IMR-90 (cell line): ENCODE results near the gene PTPRK. TPM values are rescaled to one million over a fixed set of nuclear protein-coding genes. Genes with fewer than 3 reads are reported as not detected.

Source experiments
- ATAC-seq: fragments of 200-7000 bp; cut with Tn5 transposase; 2 replicates; pipeline ENCODE4 v1.9.1; 2020; ENCODE audit warnings: low read depth, mild to moderate bottlenecking, moderate library complexity
- BruUV-seq: library from RNA; stranded (reverse); fragments of 400-500 nt; replicated peaks from 2 replicates; lab custom pipeline; 2021; lab: Mats Ljungman, UMichigan
- CTCF ChIA-PET: fragments of 300-600 bp; formaldehyde crosslinking; extraction: SDS; loops from one replicate; lab custom pipeline; 2021; ENCODE audit warnings: antibody characterized with exemption; lab: Yijun Ruan, JAX
- POLR2A ChIA-PET: fragments of 300-600 bp; sonication (Branson Sonifier 250); formaldehyde crosslinking; loops from one replicate; lab custom pipeline; 2022; ENCODE audit warnings: antibody characterized with exemption; ENCODE audit not compliant: unreplicated experiment; lab: Charles Lee
- DNase-seq: peaks from one replicate; pipeline ENCODE4 v3.0.0; 2013
- H2AFZ ChIP-seq: replicated peaks from 2 replicates; pipeline ENCODE3; 2013; ENCODE audit warnings: low read length, mild to moderate bottlenecking; ENCODE audit not compliant: poor library complexity
- H2AK5ac ChIP-seq: 2 replicates; pipeline ENCODE4 v1.6.1; 2013; ENCODE audit warnings: low read depth, low read length, inconsistent platforms
- H2AK9ac ChIP-seq: replicated peaks from 2 replicates; pipeline ENCODE3; 2013; ENCODE audit warnings: mild to moderate bottlenecking, low read depth, low read length, moderate library complexity; ENCODE audit not compliant: poor library complexity
- H2BK120ac ChIP-seq: 2 replicates; pipeline ENCODE4 v1.6.1; 2013; ENCODE audit warnings: low read depth, low read length, inconsistent platforms
- H2BK15ac ChIP-seq: 3 replicates; pipeline ENCODE4 v1.6.1; 2013; ENCODE audit warnings: low read depth, low read length, inconsistent platforms
- H2BK20ac ChIP-seq: 2 replicates; pipeline ENCODE4 v1.6.1; 2013; ENCODE audit warnings: low read depth, mild to moderate bottlenecking, inconsistent platforms, low read length, moderate library complexity
- H2BK5ac ChIP-seq: 2 replicates; pipeline ENCODE4 v1.6.1; 2013; ENCODE audit warnings: mild to moderate bottlenecking, low read depth, low read length, inconsistent platforms; ENCODE audit not compliant: poor library complexity, severe bottlenecking
- H3K14ac ChIP-seq: replicated peaks from 2 replicates; pipeline ENCODE4 v1.6.1; 2013; ENCODE audit warnings: low read depth, low read length, inconsistent platforms
- H3K18ac ChIP-seq: 2 replicates; pipeline ENCODE4 v1.6.1; 2013; ENCODE audit warnings: low read depth, low read length, control low read depth
- H3K23ac ChIP-seq: 2 replicates; pipeline ENCODE4 v1.6.1; 2013; ENCODE audit warnings: low read depth, low read length, inconsistent platforms
- H3K27ac ChIP-seq: 2 replicates; pipeline ENCODE4 v1.5.1; 2013; ENCODE audit warnings: mild to moderate bottlenecking, control low read depth, low read length; ENCODE audit not compliant: insufficient read depth
- H3K27me3 ChIP-seq: 2 replicates; pipeline ENCODE4 v1.6.1; 2013; ENCODE audit warnings: low read length; ENCODE audit not compliant: control insufficient read depth, insufficient read depth
- H3K36me3 ChIP-seq: 2 replicates; pipeline ENCODE4 v1.6.1; 2013; ENCODE audit warnings: low read length, mixed read lengths; ENCODE audit not compliant: control insufficient read depth, insufficient read depth
- H3K4ac ChIP-seq: 2 replicates; pipeline ENCODE4 v1.6.1; 2013; ENCODE audit warnings: low read depth, low read length, inconsistent platforms
- H3K4me1 ChIP-seq: 2 replicates; pipeline ENCODE4 v1.6.1; 2013; ENCODE audit warnings: low read length, mixed read lengths; ENCODE audit not compliant: control insufficient read depth, insufficient read depth
- H3K4me2 ChIP-seq: 2 replicates; pipeline ENCODE4 v1.6.1; 2013; ENCODE audit warnings: low read depth, mild to moderate bottlenecking, control low read depth, low read length, moderate library complexity
- H3K4me3 ChIP-seq: 2 replicates; pipeline ENCODE4 v1.5.1; 2013; ENCODE audit warnings: low read depth, mild to moderate bottlenecking, control low read depth, low read length, moderate library complexity; ENCODE audit not compliant: insufficient read depth
- H3K56ac ChIP-seq: 2 replicates; pipeline ENCODE4 v1.6.1; 2013; ENCODE audit warnings: low read length, inconsistent platforms; ENCODE audit not compliant: insufficient read depth; ENCODE audit errors: extremely low read depth
- H3K79me1 ChIP-seq, 2 experiments: 2 replicates each; pipeline ENCODE4 v1.6.1; 2013; ENCODE audit warnings: low read length in 2 of 2, inconsistent platforms in 1 of 2, low read depth in 1 of 2
- H3K9ac ChIP-seq: 2 replicates; pipeline ENCODE4 v1.6.1; 2013; ENCODE audit warnings: low read depth, low read length, control low read depth
- H3K9me1 ChIP-seq: 2 replicates; pipeline ENCODE4 v1.6.1; 2013; ENCODE audit warnings: low read length, inconsistent platforms; ENCODE audit not compliant: insufficient read depth
- H3K9me3 ChIP-seq: 2 replicates; pipeline ENCODE4 v1.6.1; 2013; ENCODE audit warnings: low read length; ENCODE audit not compliant: control insufficient read depth, insufficient read depth
- H4K20me1 ChIP-seq: 2 replicates; pipeline ENCODE4 v1.6.1; 2013; ENCODE audit warnings: low read length, inconsistent platforms; ENCODE audit not compliant: insufficient read depth
- H4K5ac ChIP-seq: 2 replicates; pipeline ENCODE4 v1.6.1; 2013; ENCODE audit warnings: mild to moderate bottlenecking, low read depth, low read length, control low read depth
- H4K8ac ChIP-seq, 2 experiments: 2 replicates each; pipeline ENCODE4 v1.6.1; 2013; ENCODE audit warnings: low read depth in 2 of 2, low read length in 2 of 2, control low read depth in 1 of 2, inconsistent platforms in 1 of 2
- H4K91ac ChIP-seq: 2 replicates; pipeline ENCODE4 v1.6.1; 2013; ENCODE audit warnings: low read depth, low read length, inconsistent platforms; ENCODE audit not compliant: insufficient read depth
- MAFK ChIP-seq: IDR thresholded peaks from 2 replicates; pipeline ENCODE4 v1.6.1; 2012; ENCODE audit warnings: low read depth, low read length, improper control_type of control experiment
- MXI1 ChIP-seq: IDR thresholded peaks from 2 replicates; pipeline ENCODE4 v1.6.1; 2012; ENCODE audit warnings: low read depth, mild to moderate bottlenecking, low read length, moderate library complexity, borderline replicate concordance
- WGBS, 2 experiments: methylation state at CpG; one replicate each; pipeline versions ENCODE4 v1.1.5 to v1.1.7; 2013; ENCODE audit warnings: missing lambda C conversion rate in 2 of 2; ENCODE audit not compliant: insufficient read length in 1 of 2; ENCODE audit errors: extremely low coverage in 2 of 2; 5-methylcytosine and 5-hydroxymethylcytosine counted together
- dilution Hi-C: fragments of 300-500 bp; cut with HindIII; formaldehyde crosslinking; loops from one replicate; pipeline ENCODE4 v1.14.3; 2018; ENCODE audit warnings: low sequenced_read_pairs; ENCODE audit not compliant: unreplicated experiment
- in situ Hi-C: fragments of 300-500 bp; cut with MboI; formaldehyde crosslinking; loops from 3 replicates; pipeline ENCODE4 v1.14.3; 2019; ENCODE audit warnings: low sequenced_read_pairs, inconsistent platforms, mixed read lengths
- intact Hi-C: fragments of 100-400 bp; cut with micrococcal nuclease; formaldehyde crosslinking; loops from 2 replicates; pipeline ENCODE4 v1.10.0; 2022
- polyA plus RNA-seq, 3 experiments: library from polyadenylated mRNA; depleted of rRNA; stranded (reverse); fragments of >200 nt; gene quantifications; 2 replicates each; pipeline ENCODE4 v1.2.3, GENCODE V29; 2012; ENCODE audit warnings: low replicate concordance in 1 of 3
- total RNA-seq: library from RNA; depleted of rRNA; stranded (reverse); fragments of >200 nt; gene quantifications from 2 replicates; pipeline ENCODE4 v1.2.3, GENCODE V29; 2012

Gene PTPRK
- total and polyA plus RNA-seq, 2 of the 4 experiments (the other 2 are of a cell fraction), result 18.0 to 80.8 TPM

GRCh38 chr6:128158496-128158895 is 361.9 kb downstream of the PTPRK start:
- Histone ChIP-seq H2AK5ac (no peak overlapping the region), H2AFZ (no peak overlapping the region), H2BK120ac (no peak overlapping the region), H3K4ac (no peak overlapping the region), H4K5ac (no peak overlapping the region), H3K79me1 (peaks cover 0 to 3% of the 10 kb centered on the region in 2 experiments; a peak in 2 of 4 replicates), H3K9me1 (no peaks in the 10 kb centered on the region), H2BK5ac (no peak overlapping the region), H3K36me3 (no peaks in the 10 kb centered on the region), H3K27me3 (no peaks in the 10 kb centered on the region), H3K9ac (no peak overlapping the region), H4K8ac (no peak overlapping the region), H3K27ac (no peak overlapping the region), H4K91ac (no peak overlapping the region), H3K4me3 (no peak overlapping the region), H3K23ac (no peak overlapping the region), H2BK20ac (no peak overlapping the region), H3K14ac (no peak overlapping the region), H2BK15ac (no peak overlapping the region), H3K18ac (no peak overlapping the region), H3K9me3 (no peaks in the 10 kb centered on the region), H3K56ac (no peak overlapping the region), H2AK9ac (no peak overlapping the region), H3K4me1 (no peaks in the 10 kb centered on the region), H3K4me2 (no peak overlapping the region), H4K20me1 (no peaks in the 10 kb centered on the region; the same call in 1 of the 2 replicates)
- CTCF ChIA-PET, result interaction anchor here (0.6 kb wide), 1 partner anchor 11 kb away, joined by 3 read pairs; no protein-coding TSS in a partner anchor
- DNase-seq (peak; percentile 61), ATAC-seq (peak; percentile 87)
- no TSS peak for BruUV-seq
- intact Hi-C loops (no loop called here), in situ Hi-C loops (no loop called here), dilution Hi-C loops (no loop called here)
- no CpG with 5 or more reads among the region's 4 CpGs for WGBS, 2 experiments
- TF ChIP-seq MXI1, result no peak
- no peak for TF ChIP-seq MAFK
- POLR2A ChIA-PET, result no interaction called here
